Measurements from ENCODE around the gene CDH2. TPM values are rescaled to one million over a fixed set of nuclear protein-coding genes. Genes with fewer than 3 reads are reported as not detected.

CDH2 gene
- total RNA-seq, 1 experiment from 2014 or later = 34.0 TPM

GRCh38 chr18:28124131-28125029 is 52.5 kb downstream of the CDH2 start:
- DNase-seq (peak; percentile 27), ATAC-seq (peak; percentile 34; the same call in 1 of the 2 replicates)
- no TSS peak for BruUV-seq (replicated peaks)
- Histone ChIP-seq H3K9me2 (replicated peaks; ENCODE audit: low read length) (no peaks in the 10 kb centered on the region), H3K27me3 (ENCODE audit: low read length) (no peaks in the 10 kb centered on the region), H3K27ac (ENCODE audit: low read length) (peak overlapping the region; percentile 32), H4K20me1 (ENCODE audit: low read length) (no peaks in the 10 kb centered on the region), H3K4me2 (ENCODE audit: low read length) (peak overlapping the region; percentile 2), H3K9me3 (ENCODE audit: low read length) (no peaks in the 10 kb centered on the region), H3K9ac (ENCODE audit: low read length) (no peak overlapping the region), H3K4me3 (ENCODE audit: low read length) (no peak overlapping the region), H2AFZ (ENCODE audit: low read length) (0 out of 2 replicates have a peak overlapping the region, but pooled peaks have one; percentile 1), H3F3A (ENCODE audit: low read length, unreplicated experiment) (no peaks in the 10 kb centered on the region), H3K4me1 (ENCODE audit: insufficient read depth, low read length) (peaks cover 44% of the 10 kb centered on the region), H3K79me2 (ENCODE audit: low read length) (peaks cover 28% of the 10 kb centered on the region; the same call in 1 of the 2 replicates), H3K36me3 (ENCODE audit: low read depth, low read length) (no peaks in the 10 kb centered on the region)
- ChIA-PET POLR2A (ENCODE audit: unreplicated experiment) (no interaction called here), CTCF (no interaction called here)
- TF ChIP-seq EZH2 (IDR thresholded peaks at IDR 0.05; ENCODE audit: low read length, unreplicated experiment) (no peak), EZH2phosphoT487 (IDR thresholded peaks at IDR 0.05; ENCODE audit: borderline replicate concordance, low read length) (no peak), CTCF (conservative IDR thresholded peaks at IDR 0.05; ENCODE audit: low read depth, low read length) (no peak)
- intact Hi-C loops (cut with micrococcal nuclease) = loop anchor here (10.0 kb wide), 1 partner anchor 300 kb away; no protein-coding TSS in a partner anchor

- no peaks in the 10 kb centered on the region for H3K27me3 ChIP-seq (ENCODE audit: low read length)
- H3K9ac ChIP-seq (ENCODE audit: low read length) = no peak overlapping the region
- DNase-seq (no peak), ATAC-seq (no peak)
- intact Hi-C loops (cut with micrococcal nuclease) = loop anchor here (10.0 kb wide), 1 partner anchor 301 kb away; no protein-coding TSS in a partner anchor
- H4K20me1 ChIP-seq (ENCODE audit: low read length) = no peaks in the 10 kb centered on the region
- no peaks in the 10 kb centered on the region for H3K9me2 ChIP-seq (replicated peaks; ENCODE audit: low read length)
- H3F3A ChIP-seq (ENCODE audit: low read length, unreplicated experiment) = no peaks in the 10 kb centered on the region
- no peak overlapping the region for H2AFZ ChIP-seq (ENCODE audit: low read length)
- CTCF ChIA-PET = no interaction called here
- H3K4me3 ChIP-seq (ENCODE audit: low read length) = no peak overlapping the region
- peak overlapping the region; percentile 5; the same call in 1 of the 2 replicates for H3K4me2 ChIP-seq (ENCODE audit: low read length)
- TF ChIP-seq CTCF (conservative IDR thresholded peaks at IDR 0.05; ENCODE audit: low read depth, low read length) (no peak), EZH2phosphoT487 (IDR thresholded peaks at IDR 0.05; ENCODE audit: borderline replicate concordance, low read length) (no peak), EZH2 (IDR thresholded peaks at IDR 0.05; ENCODE audit: low read length, unreplicated experiment) (no peak)
- H3K79me2 ChIP-seq (ENCODE audit: low read length) = peaks cover 28% of the 10 kb centered on the region; the same call in 1 of the 2 replicates
- no peak overlapping the region for H3K27ac ChIP-seq (ENCODE audit: low read length)
- H3K36me3 ChIP-seq (ENCODE audit: low read depth, low read length) = no peaks in the 10 kb centered on the region
- H3K9me3 ChIP-seq (ENCODE audit: low read length) = no peaks in the 10 kb centered on the region
- no TSS peak for BruUV-seq (replicated peaks)
- peaks cover 37% of the 10 kb centered on the region for H3K4me1 ChIP-seq (ENCODE audit: insufficient read depth, low read length)
- POLR2A ChIA-PET (ENCODE audit: unreplicated experiment) = no interaction called here
These were observed 53.4 kb downstream of the CDH2 start for GRCh38 chr18:28123401-28124030.

All from PC-3 (cell line).